HG03354 (cell line): ENCODE measurements around the gene ATP8B3.

Experiments used
- ATAC-seq: cut with Tn5 transposase; IDR thresholded peaks from one replicate; pipeline ENCODE4 v1.9.1; 2021; ENCODE audit warnings: mild to moderate bottlenecking; ENCODE audit not compliant: unreplicated experiment, poor library complexity, severe bottlenecking

ATP8B3 gene

GRCh38 chr19:1811942-1812425, at the start of gene ATP8B3:
Gene ATP8B3 (minus strand): TSS chr19:1812276. CDS start chr19:1811736, 540 bp downstream.
- peak; percentile 15 for ATAC-seq

GRCh38 chr19:1861599-1862031, 49.5 kb upstream of the ATP8B3 start:
- no peak for ATAC-seq

GRCh38 chr19:1860821-1861598, 48.9 kb upstream of the ATP8B3 start:
- ATAC-seq: no peak

- ATAC-seq: no peak
Measured at GRCh38 chr19:1860042-1860775, 48.1 kb upstream of the ATP8B3 start.

GRCh38 chr19:1859331-1859781, 47.3 kb upstream of the ATP8B3 start:
- no peak for ATAC-seq

- no peak for ATAC-seq
Measured at GRCh38 chr19:1858412-1859081, 46.5 kb upstream of the ATP8B3 start.

GRCh38 chr19:1857648-1858326, 45.7 kb upstream of the ATP8B3 start:
- ATAC-seq: no peak

- ATAC-seq: no peak
Measured at GRCh38 chr19:1856698-1857603, 44.9 kb upstream of the ATP8B3 start.

GRCh38 chr19:1856345-1856697, 44.2 kb upstream of the ATP8B3 start:
- ATAC-seq: no peak

- no peak for ATAC-seq
Measured at GRCh38 chr19:1855828-1856255, 43.8 kb upstream of the ATP8B3 start.

- ATAC-seq: peak; percentile 60
Measured at GRCh38 chr19:1855040-1855827, 43.2 kb upstream of the ATP8B3 start.

- no peak for ATAC-seq
Measured at GRCh38 chr19:1854542-1855039, 42.5 kb upstream of the ATP8B3 start.

GRCh38 chr19:1854039-1854541, 42.0 kb upstream of the ATP8B3 start:
- no peak for ATAC-seq

GRCh38 chr19:1853295-1854038, 41.4 kb upstream of the ATP8B3 start:
- ATAC-seq: no peak

- ATAC-seq: no peak
Measured at GRCh38 chr19:1852581-1853128, 40.6 kb upstream of the ATP8B3 start.

GRCh38 chr19:1851654-1852580, 39.8 kb upstream of the ATP8B3 start:
- no peak for ATAC-seq
